Hepatocyte (in vitro differentiated cells): ENCODE measurements around the gene DIAPH2. TPM values are rescaled to one million over a fixed set of nuclear protein-coding genes. Genes with fewer than 3 reads are reported as not detected.

Source experiments
- DNase-seq: peaks from one replicate; pipeline ENCODE4 v3.0.0-alpha.2; 2016; ENCODE audit warnings: low spot score
- H2AFZ ChIP-seq: fragments of 200-600 bp; sonication (generic); 2 replicates; pipeline ENCODE4 v1.6.0; 2016; ENCODE audit warnings: antibody characterized with exemption, mild to moderate bottlenecking
- H3K27ac ChIP-seq: fragments of 200-600 bp; sonication (generic); 2 replicates; pipeline ENCODE4 v1.5.1; 2016; ENCODE audit warnings: mild to moderate bottlenecking
- H3K27me3 ChIP-seq: fragments of 200-600 bp; sonication (generic); 2 replicates; pipeline ENCODE4 v1.6.1; 2016
- H3K36me3 ChIP-seq: fragments of 200-600 bp; sonication (generic); replicated peaks from 2 replicates; pipeline ENCODE4 v1.5.1; 2016; ENCODE audit warnings: low read depth; ENCODE audit not compliant: insufficient read depth
- H3K4me1 ChIP-seq: fragments of 200-600 bp; sonication (generic); 2 replicates; pipeline ENCODE4 v1.5.1; 2016; ENCODE audit warnings: mild to moderate bottlenecking, moderate library complexity; ENCODE audit not compliant: insufficient read depth
- H3K4me2 ChIP-seq: fragments of 200-600 bp; sonication (generic); 2 replicates; pipeline ENCODE4 v1.6.0; 2016
- H3K4me3 ChIP-seq: fragments of 200-600 bp; sonication (generic); 2 replicates; pipeline ENCODE4 v1.5.1; 2016; ENCODE audit warnings: mild to moderate bottlenecking
- H3K79me2 ChIP-seq: fragments of 200-600 bp; sonication (generic); 2 replicates; pipeline ENCODE4 v1.6.0; 2017; ENCODE audit warnings: mild to moderate bottlenecking
- H3K9me2 ChIP-seq: fragments of 200-600 bp; sonication (generic); replicated peaks from 2 replicates; pipeline ENCODE4 v1.6.0; 2017; ENCODE audit warnings: mild to moderate bottlenecking; ENCODE audit not compliant: insufficient read depth
- H3K9me3 ChIP-seq: fragments of 200-600 bp; sonication (generic); 2 replicates; pipeline ENCODE4 v1.5.1; 2016; ENCODE audit warnings: low read depth, mild to moderate bottlenecking
- H4K20me1 ChIP-seq: fragments of 200-600 bp; sonication (generic); 2 replicates; pipeline ENCODE4 v1.6.0; 2016; ENCODE audit warnings: mild to moderate bottlenecking; ENCODE audit not compliant: insufficient read depth, poor library complexity, severe bottlenecking
- CTCF ChIP-seq: fragments of 200-600 bp; sonication (generic); IDR thresholded peaks from 2 replicates; pipeline ENCODE4 v1.5.1; 2016; ENCODE audit warnings: antibody characterized with exemption, mild to moderate bottlenecking; ENCODE audit not compliant: poor library complexity
- EZH2 ChIP-seq: fragments of 200-600 bp; sonication (generic); IDR thresholded peaks from 2 replicates; pipeline ENCODE4 v1.6.1; 2016; ENCODE audit warnings: antibody characterized with exemption, mild to moderate bottlenecking, borderline replicate concordance
- EZH2phosphoT487 ChIP-seq: fragments of 200-600 bp; sonication (generic); IDR thresholded peaks from one replicate; pipeline ENCODE4 v1.6.1; 2018; ENCODE audit warnings: antibody characterized with exemption, mild to moderate bottlenecking, low read depth, moderate library complexity; ENCODE audit not compliant: unreplicated experiment, severe bottlenecking
- WGBS: methylation state at CpG from one replicate; pipeline ENCODE4 v1.1.6; 2016; ENCODE audit warnings: low lambda C conversion rate; ENCODE audit errors: missing lambda C conversion rate; 5-methylcytosine and 5-hydroxymethylcytosine counted together
- polyA plus RNA-seq: library from polyadenylated mRNA; unstranded; fragments of >200 nt; fragmentation: Nextera tagmentation; extraction: Ambion mirVana; gene quantifications from 2 replicates; pipeline ENCODE4 v1.2.1, GENCODE V29; 2016
- total RNA-seq: library from RNA; depleted of rRNA; stranded (reverse); fragments of >200 nt; gene quantifications from 2 replicates; pipeline ENCODE4 v1.2.3, GENCODE V29; 2014

Gene DIAPH2
- total and polyA plus RNA-seq, 2 experiments from 2014 or later = 14.8 to 32.4 TPM

- H2AFZ ChIP-seq = no peak overlapping the region
- H3K4me3 ChIP-seq = no peak overlapping the region
- 46% methylated on average over 2 of the region's 2 CpGs for WGBS
- H3K4me2 ChIP-seq = no peak overlapping the region
- no peaks in the 10 kb centered on the region for H3K36me3 ChIP-seq
- no peaks in the 10 kb centered on the region for H3K9me3 ChIP-seq
- no peaks in the 10 kb centered on the region for H3K4me1 ChIP-seq
- H3K79me2 ChIP-seq = no peaks in the 10 kb centered on the region
- TF ChIP-seq EZH2 (no peak), CTCF (peak; percentile 71)
- H3K27me3 ChIP-seq = no peaks in the 10 kb centered on the region
- DNase-seq = peak; percentile 36
- no peaks in the 10 kb centered on the region for H3K9me2 ChIP-seq
- H4K20me1 ChIP-seq = no peaks in the 10 kb centered on the region
- no peak overlapping the region for H3K27ac ChIP-seq
These were observed 85.7 kb downstream of the DIAPH2 start for GRCh38 chrX:96770315-96770714.

- no peaks in the 10 kb centered on the region for H3K36me3 ChIP-seq
- H3K9me3 ChIP-seq = no peaks in the 10 kb centered on the region
- no peak overlapping the region for H3K4me3 ChIP-seq
- H2AFZ ChIP-seq = no peak overlapping the region
- no peak for DNase-seq
- WGBS = 45% methylated on average over 1 of the region's 1 CpG
- TF ChIP-seq EZH2 = no peak
- no peak for TF ChIP-seq CTCF
- no peak for TF ChIP-seq EZH2phosphoT487
- no peaks in the 10 kb centered on the region for H3K27me3 ChIP-seq
- no peaks in the 10 kb centered on the region for H3K4me1 ChIP-seq
- H3K4me2 ChIP-seq = no peak overlapping the region
- no peaks in the 10 kb centered on the region for H3K79me2 ChIP-seq
- H3K9me2 ChIP-seq = no peaks in the 10 kb centered on the region
- H4K20me1 ChIP-seq = no peaks in the 10 kb centered on the region
- H3K27ac ChIP-seq = no peak overlapping the region
These were observed 86.8 kb downstream of the DIAPH2 start for GRCh38 chrX:96771486-96771885.

DNA sequence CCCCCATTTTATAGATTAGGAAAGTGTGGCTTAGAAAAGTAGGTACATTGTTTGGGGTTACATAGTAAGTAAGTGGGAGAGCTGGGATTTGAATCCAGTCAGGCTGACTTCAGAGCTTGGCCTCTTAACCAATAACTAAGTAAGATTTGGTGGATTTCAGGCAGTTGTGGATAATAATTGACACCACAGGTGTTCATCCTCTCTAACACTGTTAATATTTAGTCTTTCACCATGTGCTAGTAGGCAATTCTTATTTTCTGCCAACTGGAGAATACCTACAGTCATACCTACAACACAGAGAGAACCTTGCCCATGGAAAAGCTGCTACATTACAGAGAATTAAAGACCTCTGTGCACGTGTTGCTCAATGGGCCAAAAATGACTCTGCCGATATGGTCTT lies 89.5 kb downstream of the DIAPH2 start:
- Histone ChIP-seq H3K27ac (no peak overlapping the region), H3K4me1 (no peaks in the 10 kb centered on the region), H3K9me2 (no peaks in the 10 kb centered on the region), H4K20me1 (no peaks in the 10 kb centered on the region), H3K36me3 (no peaks in the 10 kb centered on the region), H3K4me2 (no peak overlapping the region), H2AFZ (no peak overlapping the region), H3K27me3 (no peaks in the 10 kb centered on the region), H3K79me2 (no peaks in the 10 kb centered on the region), H3K4me3 (no peak overlapping the region), H3K9me3 (no peaks in the 10 kb centered on the region)
- 98% methylated on average over 2 of the region's 2 CpGs for WGBS
- no peak for TF ChIP-seq EZH2phosphoT487
- TF ChIP-seq EZH2 = no peak
- no peak for TF ChIP-seq CTCF
- no peak for DNase-seq

DNA sequence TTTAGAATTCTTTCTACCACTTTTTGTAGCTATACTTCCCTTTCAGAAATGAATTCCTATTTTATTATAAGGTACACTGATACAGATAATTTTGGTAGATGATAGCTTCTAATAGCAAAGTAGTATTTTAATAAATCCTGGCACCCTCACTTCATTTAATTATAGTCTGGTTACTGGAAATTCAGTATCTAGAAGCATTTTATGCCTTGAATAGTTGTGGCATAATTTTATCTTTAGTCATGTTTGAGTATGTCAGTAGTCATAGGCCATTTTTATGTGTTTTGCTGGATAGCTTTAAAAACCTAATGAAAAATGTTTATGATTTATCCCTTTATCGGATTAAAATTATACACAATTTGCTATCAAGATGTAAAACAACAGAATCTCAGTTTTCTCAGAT lies 92.3 kb downstream of the DIAPH2 start:
- no peak overlapping the region for H2AFZ ChIP-seq
- H3K4me1 ChIP-seq = no peaks in the 10 kb centered on the region
- no peak overlapping the region for H3K27ac ChIP-seq
- DNase-seq = no peak
- no peaks in the 10 kb centered on the region for H4K20me1 ChIP-seq
- no peaks in the 10 kb centered on the region for H3K36me3 ChIP-seq
- TF ChIP-seq EZH2phosphoT487 = no peak
- TF ChIP-seq CTCF = no peak
- no peak for TF ChIP-seq EZH2
- no peaks in the 10 kb centered on the region for H3K27me3 ChIP-seq
- H3K4me3 ChIP-seq = no peak overlapping the region
- H3K79me2 ChIP-seq = no peaks in the 10 kb centered on the region
- WGBS = 97% methylated on average over 1 of the region's 1 CpG
- H3K4me2 ChIP-seq = no peak overlapping the region
- H3K9me2 ChIP-seq = no peaks in the 10 kb centered on the region
- H3K9me3 ChIP-seq = no peaks in the 10 kb centered on the region
